ENCODE data around the gene GALNT9. TPM values are rescaled to one million over a fixed set of nuclear protein-coding genes. Genes with fewer than 3 reads are reported as not detected.

GALNT9 gene
- total and polyA plus RNA-seq, 5 donors from 2014 or later: 0.37 to 0.69 (median 0.64) TPM; not detected in 2

- no peaks in the 10 kb centered on the region for H3K27me3 ChIP-seq (ENCODE audit: control insufficient read depth, insufficient read depth, low read length)
- H3K9me3 Mint-ChIP-seq: no peaks in the 10 kb centered on the region
- H3K4me3 ChIP-seq (ENCODE audit: low read depth, low read length): no peak overlapping the region
- H3K36me3 ChIP-seq (ENCODE audit: control insufficient read depth, insufficient read depth, low read length): no peaks in the 10 kb centered on the region
- DNase-seq (no peak), ATAC-seq (ENCODE audit: low read depth in 2 of 2) (no peak)
- peaks cover 4 to 12% (median 4%) of the 10 kb centered on the region in 4 donors for H3K4me1 Mint-ChIP-seq
- H3K4me1 ChIP-seq (ENCODE audit: control insufficient read depth, insufficient read depth, low read length, poor library complexity, severe bottlenecking): peaks cover 14% of the 10 kb centered on the region
- no peaks in the 10 kb centered on the region for H3K36me3 Mint-ChIP-seq
- H3K9me3 ChIP-seq (ENCODE audit: control insufficient read depth in 2 of 2, low read length in 2 of 2): no peaks in the 10 kb centered on the region
- H3K27me3 Mint-ChIP-seq: no peaks in the 10 kb centered on the region
- H3K4me3 Mint-ChIP-seq: peak overlapping the region in 2 of 4 donors; percentile 46 to 53
- H3K27ac ChIP-seq (ENCODE audit: insufficient read depth, low read length, poor library complexity, severe bottlenecking): no peak overlapping the region
- no peak overlapping the region for H3K27ac Mint-ChIP-seq
These were observed 166.1 kb downstream of the GALNT9 start for GRCh38 chr12:132163041-132163910.

- H3K4me1 ChIP-seq (ENCODE audit: control insufficient read depth, insufficient read depth, low read length, poor library complexity, severe bottlenecking): peaks cover 14% of the 10 kb centered on the region
- H3K4me3 Mint-ChIP-seq: no peak overlapping the region
- no peak for DNase-seq
- H3K9me3 Mint-ChIP-seq: no peaks in the 10 kb centered on the region
- no peak for ATAC-seq (ENCODE audit: low read depth in 2 of 2)
- H3K4me3 ChIP-seq (ENCODE audit: low read depth, low read length): no peak overlapping the region
- no peaks in the 10 kb centered on the region for H3K27me3 ChIP-seq (ENCODE audit: control insufficient read depth, insufficient read depth, low read length)
- H3K36me3 Mint-ChIP-seq: no peaks in the 10 kb centered on the region
- peaks cover 4 to 12% (median 4%) of the 10 kb centered on the region in 4 donors for H3K4me1 Mint-ChIP-seq
- no peaks in the 10 kb centered on the region for H3K27me3 Mint-ChIP-seq
- peaks cover 5% of the 10 kb centered on the region for H3K36me3 ChIP-seq (ENCODE audit: control insufficient read depth, insufficient read depth, low read length)
- no peak overlapping the region for H3K27ac ChIP-seq (ENCODE audit: insufficient read depth, low read length, poor library complexity, severe bottlenecking)
- no peaks in the 10 kb centered on the region for H3K9me3 ChIP-seq (ENCODE audit: control insufficient read depth in 2 of 2, low read length in 2 of 2)
- H3K27ac Mint-ChIP-seq: no peak overlapping the region
These were observed 166.8 kb downstream of the GALNT9 start for GRCh38 chr12:132162508-132163031.

GRCh38 chr12:132161796-132162507 lies 167.4 kb downstream of the GALNT9 start:
- Mint-ChIP-seq H3K4me1 (peaks cover 4 to 12% (median 4%) of the 10 kb centered on the region in 4 donors), H3K4me3 (peak overlapping the region in 1 of 4 donors; percentile 59), H3K27ac (no peak overlapping the region), H3K36me3 (no peaks in the 10 kb centered on the region), H3K9me3 (no peaks in the 10 kb centered on the region), H3K27me3 (no peaks in the 10 kb centered on the region)
- DNase-seq (no peak), ATAC-seq (ENCODE audit: low read depth in 2 of 2) (no peak)
- Histone ChIP-seq H3K9me3 (ENCODE audit: control insufficient read depth in 2 of 2, low read length in 2 of 2) (no peaks in the 10 kb centered on the region), H3K36me3 (ENCODE audit: control insufficient read depth, insufficient read depth, low read length) (peaks cover 5% of the 10 kb centered on the region), H3K4me1 (ENCODE audit: control insufficient read depth, insufficient read depth, low read length, poor library complexity, severe bottlenecking) (peaks cover 14% of the 10 kb centered on the region), H3K27me3 (ENCODE audit: control insufficient read depth, insufficient read depth, low read length) (no peaks in the 10 kb centered on the region), H3K27ac (ENCODE audit: insufficient read depth, low read length, poor library complexity, severe bottlenecking) (no peak overlapping the region), H3K4me3 (ENCODE audit: low read depth, low read length) (no peak overlapping the region)

GRCh38 chr12:132161036-132161781 lies 168.2 kb downstream of the GALNT9 start:
- Histone ChIP-seq H3K4me1 (ENCODE audit: control insufficient read depth, insufficient read depth, low read length, poor library complexity, severe bottlenecking) (peaks cover 14% of the 10 kb centered on the region), H3K27ac (ENCODE audit: insufficient read depth, low read length, poor library complexity, severe bottlenecking) (no peak overlapping the region), H3K36me3 (ENCODE audit: control insufficient read depth, insufficient read depth, low read length) (peaks cover 5% of the 10 kb centered on the region), H3K4me3 (ENCODE audit: low read depth, low read length) (no peak overlapping the region), H3K27me3 (ENCODE audit: control insufficient read depth, insufficient read depth, low read length) (no peaks in the 10 kb centered on the region), H3K9me3 (ENCODE audit: control insufficient read depth in 2 of 2, low read length in 2 of 2) (no peaks in the 10 kb centered on the region)
- no peak overlapping the region for H3K4me3 Mint-ChIP-seq
- no peaks in the 10 kb centered on the region for H3K36me3 Mint-ChIP-seq
- H3K9me3 Mint-ChIP-seq: no peaks in the 10 kb centered on the region
- DNase-seq (no peak), ATAC-seq (ENCODE audit: low read depth in 2 of 2) (no peak)
- H3K4me1 Mint-ChIP-seq: peaks cover 4 to 12% (median 4%) of the 10 kb centered on the region in 4 donors
- H3K27me3 Mint-ChIP-seq: no peaks in the 10 kb centered on the region
- peak overlapping the region in 1 of 3 donors; percentile 86 for H3K27ac Mint-ChIP-seq

- H3K27me3 Mint-ChIP-seq: no peaks in the 10 kb centered on the region
- no peak overlapping the region for H3K27ac ChIP-seq (ENCODE audit: insufficient read depth, low read length, poor library complexity, severe bottlenecking)
- peaks cover 14% of the 10 kb centered on the region for H3K4me1 ChIP-seq (ENCODE audit: control insufficient read depth, insufficient read depth, low read length, poor library complexity, severe bottlenecking)
- no peaks in the 10 kb centered on the region for H3K9me3 Mint-ChIP-seq
- H3K9me3 ChIP-seq (ENCODE audit: control insufficient read depth in 2 of 2, low read length in 2 of 2): no peaks in the 10 kb centered on the region
- peaks cover 5% of the 10 kb centered on the region for H3K36me3 ChIP-seq (ENCODE audit: control insufficient read depth, insufficient read depth, low read length)
- no peak overlapping the region for H3K4me3 Mint-ChIP-seq
- H3K36me3 Mint-ChIP-seq: no peaks in the 10 kb centered on the region
- no peak for ATAC-seq (ENCODE audit: low read depth in 2 of 2)
- H3K4me1 Mint-ChIP-seq: peaks cover 4 to 12% (median 4%) of the 10 kb centered on the region in 4 donors
- no peak for DNase-seq
- H3K27me3 ChIP-seq (ENCODE audit: control insufficient read depth, insufficient read depth, low read length): no peaks in the 10 kb centered on the region
- no peak overlapping the region for H3K4me3 ChIP-seq (ENCODE audit: low read depth, low read length)
- H3K27ac Mint-ChIP-seq: no peak overlapping the region
These were observed 168.8 kb downstream of the GALNT9 start for GRCh38 chr12:132160601-132161035.

- Mint-ChIP-seq H3K9me3 (no peaks in the 10 kb centered on the region), H3K36me3 (no peaks in the 10 kb centered on the region), H3K27ac (peak overlapping the region in 1 of 3 donors; percentile 88), H3K4me3 (no peak overlapping the region), H3K4me1 (peaks cover 4 to 12% (median 4%) of the 10 kb centered on the region in 4 donors), H3K27me3 (no peaks in the 10 kb centered on the region)
- H3K36me3 ChIP-seq (ENCODE audit: control insufficient read depth, insufficient read depth, low read length): peaks cover 5% of the 10 kb centered on the region
- DNase-seq (no peak), ATAC-seq (ENCODE audit: low read depth in 2 of 2) (no peak)
- no peaks in the 10 kb centered on the region for H3K9me3 ChIP-seq (ENCODE audit: control insufficient read depth in 2 of 2, low read length in 2 of 2)
- no peak overlapping the region for H3K27ac ChIP-seq (ENCODE audit: insufficient read depth, low read length, poor library complexity, severe bottlenecking)
- H3K4me3 ChIP-seq (ENCODE audit: low read depth, low read length): no peak overlapping the region
- H3K27me3 ChIP-seq (ENCODE audit: control insufficient read depth, insufficient read depth, low read length): no peaks in the 10 kb centered on the region
- peaks cover 14% of the 10 kb centered on the region for H3K4me1 ChIP-seq (ENCODE audit: control insufficient read depth, insufficient read depth, low read length, poor library complexity, severe bottlenecking)
These were observed 169.4 kb downstream of the GALNT9 start for GRCh38 chr12:132160016-132160415.

GRCh38 chr12:132159555-132160003 lies 169.8 kb downstream of the GALNT9 start:
- peaks cover 4 to 11% (median 4%) of the 10 kb centered on the region in 4 donors for H3K4me1 Mint-ChIP-seq
- Histone ChIP-seq H3K27me3 (ENCODE audit: control insufficient read depth, insufficient read depth, low read length) (no peaks in the 10 kb centered on the region), H3K9me3 (ENCODE audit: control insufficient read depth in 2 of 2, low read length in 2 of 2) (no peaks in the 10 kb centered on the region), H3K27ac (ENCODE audit: insufficient read depth, low read length, poor library complexity, severe bottlenecking) (no peak overlapping the region), H3K4me3 (ENCODE audit: low read depth, low read length) (no peak overlapping the region), H3K4me1 (ENCODE audit: control insufficient read depth, insufficient read depth, low read length, poor library complexity, severe bottlenecking) (peaks cover 14% of the 10 kb centered on the region), H3K36me3 (ENCODE audit: control insufficient read depth, insufficient read depth, low read length) (peaks cover 5% of the 10 kb centered on the region)
- peak overlapping the region in 1 of 3 donors; percentile 88 for H3K27ac Mint-ChIP-seq
- H3K4me3 Mint-ChIP-seq: no peak overlapping the region
- no peak for DNase-seq
- H3K9me3 Mint-ChIP-seq: no peaks in the 10 kb centered on the region
- ATAC-seq (ENCODE audit: low read depth in 2 of 2): no peak
- H3K27me3 Mint-ChIP-seq: no peaks in the 10 kb centered on the region
- no peaks in the 10 kb centered on the region for H3K36me3 Mint-ChIP-seq
